Measurements from ENCODE around the gene AEBP2. TPM values are rescaled to one million over a fixed set of nuclear protein-coding genes. Genes with fewer than 3 reads are reported as not detected.

Gene AEBP2
- total and polyA plus RNA-seq, 2 of the 4 experiments (the other 2 are of a cell fraction) = 15.5 to 21.7 TPM

DNA sequence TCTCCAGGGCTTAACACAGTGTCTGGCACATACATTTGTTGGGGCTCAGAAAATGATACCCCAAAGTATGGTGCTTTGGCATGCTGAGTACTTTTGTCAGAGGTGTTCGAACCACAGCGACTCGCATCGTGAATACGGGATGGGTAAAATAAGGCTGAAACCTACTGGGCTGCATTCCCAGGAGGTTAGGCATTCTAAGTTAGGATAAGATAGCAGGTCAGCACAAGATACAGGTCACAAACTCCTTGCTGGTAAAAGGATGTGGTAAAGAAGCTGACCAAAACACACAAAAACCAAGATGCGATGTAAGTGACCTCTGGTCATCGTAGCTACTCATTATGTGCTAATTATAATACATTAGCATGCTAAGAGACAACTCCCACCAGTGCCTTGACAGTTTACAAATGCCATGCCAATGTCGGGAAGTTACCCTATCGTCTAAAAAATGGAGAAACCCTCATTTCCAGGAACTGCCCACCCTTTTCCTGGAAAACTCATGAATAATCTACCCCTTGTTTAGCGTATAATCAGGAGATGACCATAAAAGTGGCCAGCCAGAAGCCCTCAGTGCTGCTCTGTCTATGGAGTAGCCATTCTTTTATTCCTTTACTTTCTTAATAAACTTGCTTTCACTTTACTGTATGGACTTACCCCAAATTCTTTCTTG is 3.3 kb upstream of the AEBP2 start:
- no peak overlapping the region for H2BK20ac ChIP-seq (ENCODE audit: low read depth, low read length)
- POLR2A ChIA-PET (ENCODE audit: unreplicated experiment) = no interaction called here
- CTCF ChIA-PET = no interaction called here
- peaks cover 9% of the 10 kb centered on the region; the same call in 1 of the 2 replicates for H4K20me1 ChIP-seq (ENCODE audit: insufficient read depth, low read length)
- no peak overlapping the region for H3K4me3 ChIP-seq (ENCODE audit: insufficient read depth, low read depth, low read length)
- dilution Hi-C loops (cut with HindIII; ENCODE audit: low sequenced_read_pairs, unreplicated experiment) (no loop called here), intact Hi-C loops (cut with micrococcal nuclease) (no loop called here), in situ Hi-C loops (cut with MboI; ENCODE audit: low sequenced_read_pairs) (loop anchor here (10.0 kb wide), 1 partner anchor 61 kb away; no protein-coding TSS in a partner anchor)
- TF ChIP-seq, protein P1, sequence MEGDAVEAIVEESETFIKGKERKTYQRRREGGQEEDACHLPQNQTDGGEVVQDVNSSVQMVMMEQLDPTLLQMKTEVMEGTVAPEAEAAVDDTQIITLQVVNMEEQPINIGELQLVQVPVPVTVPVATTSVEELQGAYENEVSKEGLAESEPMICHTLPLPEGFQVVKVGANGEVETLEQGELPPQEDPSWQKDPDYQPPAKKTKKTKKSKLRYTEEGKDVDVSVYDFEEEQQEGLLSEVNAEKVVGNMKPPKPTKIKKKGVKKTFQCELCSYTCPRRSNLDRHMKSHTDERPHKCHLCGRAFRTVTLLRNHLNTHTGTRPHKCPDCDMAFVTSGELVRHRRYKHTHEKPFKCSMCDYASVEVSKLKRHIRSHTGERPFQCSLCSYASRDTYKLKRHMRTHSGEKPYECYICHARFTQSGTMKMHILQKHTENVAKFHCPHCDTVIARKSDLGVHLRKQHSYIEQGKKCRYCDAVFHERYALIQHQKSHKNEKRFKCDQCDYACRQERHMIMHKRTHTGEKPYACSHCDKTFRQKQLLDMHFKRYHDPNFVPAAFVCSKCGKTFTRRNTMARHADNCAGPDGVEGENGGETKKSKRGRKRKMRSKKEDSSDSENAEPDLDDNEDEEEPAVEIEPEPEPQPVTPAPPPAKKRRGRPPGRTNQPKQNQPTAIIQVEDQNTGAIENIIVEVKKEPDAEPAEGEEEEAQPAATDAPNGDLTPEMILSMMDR (conservative IDR thresholded peaks at IDR 0.05; ENCODE audit: low read depth, low read length) = no peak
- TF ChIP-seq RFX5 (IDR thresholded peaks at IDR 0.05; ENCODE audit: low read depth, low read length) = no peak
- no peak for TF ChIP-seq MAZ (IDR thresholded peaks at IDR 0.05; ENCODE audit: borderline replicate concordance, low read depth, low read length)
- TF ChIP-seq POLR2A (IDR thresholded peaks at IDR 0.05; ENCODE audit: low read depth, low read length) = no peak
- H3K14ac ChIP-seq (replicated peaks; ENCODE audit: low read depth, low read length) = no peak overlapping the region
- H2AFZ ChIP-seq (replicated peaks; ENCODE audit: low read length, poor library complexity) = no peak overlapping the region
- no peak overlapping the region for H3K4ac ChIP-seq (ENCODE audit: low read depth, low read length)
- no peak overlapping the region for H2AK9ac ChIP-seq (replicated peaks; ENCODE audit: low read depth, low read length, poor library complexity)
- no peak overlapping the region for H4K91ac ChIP-seq (ENCODE audit: insufficient read depth, low read depth, low read length)
- no peak overlapping the region for H3K23ac ChIP-seq (ENCODE audit: low read depth, low read length)
- H3K56ac ChIP-seq (ENCODE audit: extremely low read depth, insufficient read depth, low read length) = no peak overlapping the region
- no peak overlapping the region for H2BK5ac ChIP-seq (ENCODE audit: low read depth, low read length, poor library complexity, severe bottlenecking)
- no peaks in the 10 kb centered on the region for H3K27me3 ChIP-seq (ENCODE audit: control insufficient read depth, insufficient read depth, low read length)
- H3K9me3 ChIP-seq (ENCODE audit: control insufficient read depth, insufficient read depth, low read length) = no peaks in the 10 kb centered on the region
- peaks cover 0 to 9% of the 10 kb centered on the region in 2 experiments; a peak in 2 of 4 replicates for H3K79me1 ChIP-seq (ENCODE audit: low read depth in 1 of 2, low read length in 2 of 2)
- DNase-seq (no peak), ATAC-seq (ENCODE audit: low read depth) (no peak)
- H3K4me1 ChIP-seq (ENCODE audit: control insufficient read depth, insufficient read depth, low read length) = peaks cover 9% of the 10 kb centered on the region
- no peak overlapping the region for H2AK5ac ChIP-seq (ENCODE audit: low read depth, low read length)
- WGBS, 2 experiments (ENCODE audit: extremely low coverage in 2 of 2, insufficient read length in 1 of 2) = 80% methylated on average over 1 of the region's 10 CpGs; no CpG with 5 or more reads in 1 of the 2 experiments
- H2BK120ac ChIP-seq (ENCODE audit: low read depth, low read length) = no peak overlapping the region
- no peak overlapping the region for H4K5ac ChIP-seq (ENCODE audit: low read depth, low read length)
- H3K27ac ChIP-seq (ENCODE audit: insufficient read depth, low read length) = no peak overlapping the region
- H3K4me2 ChIP-seq (ENCODE audit: low read depth, low read length) = no peak overlapping the region
- no peaks in the 10 kb centered on the region for H3K36me3 ChIP-seq (ENCODE audit: control insufficient read depth, insufficient read depth, low read length)
- no peak overlapping the region for H3K18ac ChIP-seq (ENCODE audit: low read depth, low read length)
- no peak overlapping the region for H2BK15ac ChIP-seq (ENCODE audit: low read depth, low read length)
- no peak overlapping the region for H3K9ac ChIP-seq (ENCODE audit: low read depth, low read length)
- peaks cover 6% of the 10 kb centered on the region; the same call in 1 of the 2 replicates for H3K9me1 ChIP-seq (ENCODE audit: insufficient read depth, low read length)
- no peak overlapping the region for H4K8ac ChIP-seq (ENCODE audit: low read depth in 2 of 2, low read length in 2 of 2)
- no TSS peak for BruUV-seq (replicated peaks)

All from IMR-90 (cell line).